Right cardiac atrium (tissue), 5 donors: ENCODE measurements around the gene JAG2. TPM values are rescaled to one million over a fixed set of nuclear protein-coding genes. Genes with fewer than 3 reads are reported as not detected.
A peak's percentile ranks its signal among the peaks of the same experiment; 100 is the strongest.

Source experiments
- ATAC-seq, 2 donors: fragments of 200-7000 bp; cut with Tn5 transposase; one replicate each; pipeline versions ENCODE4 v1.8.0 to v1.9.1; 2020; ENCODE audit warnings: moderate library complexity in 2 of 2, mild to moderate bottlenecking in 1 of 2
- DNase-seq, 3 donors: peaks; one replicate each; pipeline ENCODE4 v3.0.0-alpha.2; 2020
- H3K27ac ChIP-seq: one replicate; pipeline ENCODE4 v1.5.1; 2013; ENCODE audit warnings: mild to moderate bottlenecking, low read length, control low read depth, moderate library complexity
- H3K27me3 ChIP-seq: one replicate; pipeline ENCODE4 v1.6.1; 2013; ENCODE audit not compliant: control insufficient read depth, insufficient read depth
- H3K4me1 ChIP-seq: one replicate; pipeline ENCODE4 v1.6.1; 2013; ENCODE audit warnings: low read length; ENCODE audit not compliant: control insufficient read depth, insufficient read depth
- H3K4me3 ChIP-seq: one replicate; pipeline ENCODE4 v1.5.1; 2013; ENCODE audit warnings: low read length, control low read depth
- H3K9me3 ChIP-seq: one replicate; pipeline ENCODE4 v1.6.1; 2013; ENCODE audit warnings: low read length; ENCODE audit not compliant: control insufficient read depth
- WGBS: extraction: QIAGEN DNeasy Blood & Tissue Kit; methylation state at CpG from one replicate; pipeline ENCODE4 v1.1.7; 2013; 5-methylcytosine and 5-hydroxymethylcytosine counted together
- intact Hi-C, 4 donors: fragments of 100-400 bp; cut with DNase I; formaldehyde crosslinking; loops; one replicate each; pipeline versions ENCODE4 v1.11.0 to v1.14.0; 2022 to 2023
- polyA plus RNA-seq: library from polyadenylated mRNA; stranded (reverse); fragments of 200-250 nt; gene quantifications from one replicate; pipeline ENCODE4 v1.2.3, GENCODE V29; 2013
- total RNA-seq, 4 donors: library from RNA; stranded (reverse); fragmentation: NEBNext Ultra II Directional; extraction: Animal tissue kit (Norgen Biotek cat#: 25700); gene quantifications; one replicate each; pipeline ENCODE4 v1.2.1, GENCODE V29; 2021
- donor health status: healthy with polysubstance abuse.
- donor health status: DM: no; HTN: yes; CAD: no.
- donor health status: DM: no; HTN: no; CAD: no.
- donor health status: DM: no; HTN: yes; CAD: no; lungs with severe emphysema.
- donor health status: DM: yes; HTN: yes; CAD: no.

JAG2 gene
- total and polyA plus RNA-seq, 5 donors: 16.5 to 21.3 (median 17.7) TPM

DNA sequence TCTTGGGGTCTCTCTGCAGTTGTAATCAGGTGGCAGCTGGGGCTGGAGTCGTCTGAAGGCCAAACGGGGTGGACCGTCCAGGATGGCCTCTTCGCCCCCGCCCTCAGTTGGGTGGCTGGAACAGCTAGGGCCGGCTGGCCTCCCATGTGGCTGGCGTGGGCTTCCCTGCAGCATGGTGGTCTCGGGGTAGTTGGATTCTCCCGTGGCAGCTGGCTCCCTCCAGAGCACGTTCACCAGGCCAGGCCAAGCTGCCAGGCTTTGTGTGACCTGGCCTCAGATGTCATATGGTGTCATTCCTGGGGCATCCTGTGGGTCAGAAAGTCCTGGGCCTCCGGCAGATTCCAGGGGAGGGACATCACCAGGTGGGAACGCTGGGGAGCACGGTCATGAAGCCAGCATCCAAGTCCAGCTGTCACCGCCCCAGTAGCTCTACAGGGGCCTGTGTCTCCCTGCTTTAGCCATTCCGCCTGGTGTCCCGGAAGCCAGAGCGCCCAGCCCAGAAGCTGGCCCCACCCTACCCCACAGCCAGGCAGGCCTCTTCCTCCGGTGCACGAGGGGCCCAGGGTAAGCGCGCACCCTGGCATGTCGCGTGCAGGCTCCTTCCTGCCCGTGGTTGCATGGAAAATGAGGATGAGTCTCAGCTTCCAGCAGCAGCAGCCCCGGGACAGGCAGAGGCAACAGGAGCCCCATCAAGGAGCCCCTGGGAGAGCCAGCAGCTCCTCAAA, 13.9 kb upstream of the JAG2 start:
- Histone ChIP-seq H3K27ac (no peak overlapping the region), H3K4me3 (no peak overlapping the region), H3K4me1 (peaks cover 4% of the 10 kb centered on the region), H3K9me3 (no peaks in the 10 kb centered on the region), H3K27me3 (no peaks in the 10 kb centered on the region)
- DNase-seq (peak in 1 of 3 donors; percentile 65), ATAC-seq (no peak)
- WGBS: 65% methylated on average over 25 of the region's 25 CpGs
- intact Hi-C loops: no loop called here

- ATAC-seq: no peak
Measured at GRCh38 chr14:105181549-105182295, 13.1 kb upstream of the JAG2 start.

DNA sequence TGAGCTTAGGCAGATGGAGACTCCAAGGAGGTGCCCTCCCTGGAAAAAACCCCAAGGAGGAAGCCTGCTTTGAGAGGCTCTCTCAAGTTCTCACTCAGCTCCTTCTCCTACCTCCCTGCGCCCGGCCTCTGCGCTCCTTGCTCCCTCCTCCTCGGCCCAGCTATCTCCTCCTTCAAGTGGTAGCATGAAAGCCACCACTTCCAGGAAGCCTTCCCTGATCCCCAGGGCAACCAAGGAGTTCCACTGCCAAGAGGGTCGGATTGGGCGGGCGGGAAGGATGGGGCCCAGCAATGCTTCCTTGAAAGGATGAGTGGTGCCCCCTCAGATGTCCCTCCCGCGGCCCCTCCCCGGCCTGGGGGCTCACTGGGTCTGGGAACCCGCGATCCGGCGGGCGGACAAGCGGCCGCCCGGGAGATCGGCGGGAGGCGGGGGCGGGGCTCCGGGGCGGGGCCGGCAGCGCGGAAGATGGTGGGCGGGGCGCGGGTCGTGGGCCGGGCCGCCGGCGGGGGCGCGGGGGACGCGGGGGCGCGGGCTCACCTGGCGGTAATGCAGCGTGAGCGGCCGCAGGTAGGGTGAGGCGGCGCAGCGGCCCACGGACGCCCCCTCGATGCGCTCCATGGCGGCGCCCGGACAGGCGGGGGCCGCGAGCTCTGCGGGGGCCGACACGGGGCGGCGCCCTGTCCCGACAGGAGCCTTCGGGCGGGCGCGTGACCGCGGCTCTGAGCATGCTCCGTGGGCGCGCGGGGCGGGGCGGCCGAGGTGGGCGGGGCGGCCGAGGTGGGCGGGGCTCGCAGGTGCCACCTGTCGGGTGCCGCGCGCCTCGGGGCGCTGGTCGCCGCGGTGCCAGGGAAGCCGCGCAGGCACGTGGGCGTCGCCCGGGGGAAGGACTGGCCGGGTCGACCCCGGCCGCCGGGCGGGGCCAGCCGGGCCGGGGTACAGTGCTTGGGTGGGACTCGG, 12.3 kb upstream of the JAG2 start, which contains the start of gene NUDT14:
Gene NUDT14, minus strand, starts transcription at position 721 of the 957 bp plus-strand sequence. Its CDS starts 103 bp downstream, at position 618.
- Histone ChIP-seq H3K27me3 (no peaks in the 10 kb centered on the region), H3K4me1 (peaks cover 4% of the 10 kb centered on the region), H3K27ac (no peak within 1 kb of the TSS), H3K4me3 (peak within 1 kb of the TSS; percentile 65), H3K9me3 (no peaks in the 10 kb centered on the region)
- ATAC-seq (peak; percentile 48 to 73), DNase-seq (peak; percentile 67 to 88 (median 87))
- intact Hi-C loops: no loop called here
- WGBS: 1% methylated on average over 97 of the region's 106 CpGs

More at GRCh38 chr14:105181549-105182295, 13.1 kb upstream of the JAG2 start:
- peaks cover 4% of the 10 kb centered on the region for H3K4me1 ChIP-seq
- DNase-seq: peak in 1 of 3 donors; percentile 58
- peak overlapping the region; percentile 65 for H3K4me3 ChIP-seq
- H3K27ac ChIP-seq: no peak overlapping the region
- WGBS: 51% methylated on average over 21 of the region's 21 CpGs
- H3K9me3 ChIP-seq: no peaks in the 10 kb centered on the region
- intact Hi-C loops: no loop called here
- no peaks in the 10 kb centered on the region for H3K27me3 ChIP-seq

DNA sequence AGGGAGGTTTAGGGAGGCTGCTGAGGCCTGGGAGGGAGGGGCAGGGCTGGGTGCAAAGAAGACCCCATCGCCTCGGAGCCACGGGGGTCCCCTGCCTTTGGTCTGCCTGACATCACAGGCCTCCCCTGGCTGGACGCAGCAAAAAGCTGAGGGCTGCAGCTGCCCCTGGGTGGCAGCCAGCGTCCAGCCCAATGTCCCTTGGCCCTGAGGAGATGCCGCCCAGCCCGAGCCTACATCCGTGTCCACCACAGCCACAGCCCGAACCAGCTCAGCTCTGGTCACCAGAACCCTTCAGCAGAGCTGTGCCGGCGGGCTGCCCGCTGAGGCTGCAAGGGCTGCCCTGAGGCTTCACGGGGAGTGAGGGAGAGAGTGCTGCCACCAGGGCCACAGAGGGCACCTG, 10.6 kb upstream of the JAG2 start:
- Histone ChIP-seq H3K9me3 (no peaks in the 10 kb centered on the region), H3K4me1 (peaks cover 4% of the 10 kb centered on the region), H3K27ac (no peak overlapping the region), H3K4me3 (no peak overlapping the region), H3K27me3 (no peaks in the 10 kb centered on the region)
- intact Hi-C loops: no loop called here
- ATAC-seq (no peak), DNase-seq (no peak)
- 92% methylated on average over 13 of the region's 13 CpGs for WGBS

DNA sequence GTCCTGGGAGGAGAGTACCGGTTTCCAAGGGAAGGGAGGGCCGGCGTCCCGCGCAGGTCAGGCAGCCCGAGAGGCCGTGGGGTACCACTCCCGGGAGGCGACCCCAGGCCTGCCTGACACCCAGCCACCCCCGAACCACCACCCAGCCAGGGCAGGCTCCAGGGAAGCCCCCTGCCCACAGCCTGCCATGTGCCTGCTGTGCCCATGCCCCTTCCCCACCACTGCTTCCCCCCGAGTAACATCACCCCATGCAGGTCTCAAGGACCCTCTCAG, 10.2 kb upstream of the JAG2 start:
- Histone ChIP-seq H3K4me3 (no peak overlapping the region), H3K9me3 (no peaks in the 10 kb centered on the region), H3K27me3 (no peaks in the 10 kb centered on the region), H3K27ac (no peak overlapping the region), H3K4me1 (peaks cover 4% of the 10 kb centered on the region)
- intact Hi-C loops: no loop called here
- no peak for DNase-seq
- no peak for ATAC-seq
- 96% methylated on average over 11 of the region's 11 CpGs for WGBS

DNA sequence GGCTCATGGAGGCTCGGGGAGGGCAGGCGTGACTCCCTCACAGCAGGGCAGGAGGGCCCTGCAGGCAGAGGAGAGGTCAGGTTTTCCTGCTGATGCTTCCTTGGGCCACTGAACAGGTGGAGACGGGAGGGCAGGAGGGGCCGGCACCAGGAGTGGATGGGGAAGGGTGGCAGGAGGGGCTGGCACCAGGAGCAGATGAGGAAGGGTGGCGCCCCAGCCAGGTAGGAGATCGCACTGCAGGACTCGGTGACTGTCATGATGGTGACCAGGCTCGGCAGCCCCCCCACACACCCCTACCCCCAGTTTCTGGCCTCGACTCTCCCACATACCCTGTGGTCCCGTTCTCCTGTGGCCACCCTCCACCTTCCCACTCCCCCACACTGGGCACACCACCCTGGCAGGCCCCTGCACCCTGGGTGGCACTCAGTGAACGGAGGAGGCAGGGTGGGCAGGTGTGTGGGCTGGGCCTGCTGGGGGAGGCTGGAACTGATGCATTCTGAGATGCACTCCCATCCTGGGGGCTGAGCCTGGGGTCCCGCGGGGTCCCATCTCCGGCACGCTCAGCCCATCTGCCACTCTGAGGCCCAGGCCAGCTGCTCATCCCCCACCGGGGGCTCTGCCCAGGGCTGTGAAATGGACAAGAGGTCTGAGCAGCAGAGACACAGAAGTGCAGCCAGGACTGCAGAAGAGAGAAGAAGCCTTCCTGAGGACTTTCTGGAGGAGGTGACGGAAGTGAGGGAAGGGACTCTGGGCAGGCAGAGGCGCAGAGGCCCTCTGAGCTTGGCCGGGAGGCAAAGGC, 9.7 kb upstream of the JAG2 start:
- Histone ChIP-seq H3K4me1 (peaks cover 4% of the 10 kb centered on the region), H3K27ac (no peak overlapping the region), H3K9me3 (no peaks in the 10 kb centered on the region), H3K27me3 (no peaks in the 10 kb centered on the region), H3K4me3 (no peak overlapping the region)
- intact Hi-C loops: no loop called here
- no peak for DNase-seq
- WGBS: 90% methylated on average over 19 of the region's 19 CpGs
- no peak for ATAC-seq

GRCh38 chr14:105177082-105177481, 8.5 kb upstream of the JAG2 start:
- Histone ChIP-seq H3K4me3 (no peak overlapping the region), H3K27me3 (no peaks in the 10 kb centered on the region), H3K9me3 (no peaks in the 10 kb centered on the region), H3K4me1 (peaks cover 4% of the 10 kb centered on the region), H3K27ac (no peak overlapping the region)
- WGBS: 69% methylated on average over 11 of the region's 11 CpGs
- DNase-seq: no peak
- intact Hi-C loops: no loop called here
- no peak for ATAC-seq

GRCh38 chr14:105176513-105176912, 7.9 kb upstream of the JAG2 start:
- no peaks in the 10 kb centered on the region for H3K9me3 ChIP-seq
- ATAC-seq: no peak

DNA sequence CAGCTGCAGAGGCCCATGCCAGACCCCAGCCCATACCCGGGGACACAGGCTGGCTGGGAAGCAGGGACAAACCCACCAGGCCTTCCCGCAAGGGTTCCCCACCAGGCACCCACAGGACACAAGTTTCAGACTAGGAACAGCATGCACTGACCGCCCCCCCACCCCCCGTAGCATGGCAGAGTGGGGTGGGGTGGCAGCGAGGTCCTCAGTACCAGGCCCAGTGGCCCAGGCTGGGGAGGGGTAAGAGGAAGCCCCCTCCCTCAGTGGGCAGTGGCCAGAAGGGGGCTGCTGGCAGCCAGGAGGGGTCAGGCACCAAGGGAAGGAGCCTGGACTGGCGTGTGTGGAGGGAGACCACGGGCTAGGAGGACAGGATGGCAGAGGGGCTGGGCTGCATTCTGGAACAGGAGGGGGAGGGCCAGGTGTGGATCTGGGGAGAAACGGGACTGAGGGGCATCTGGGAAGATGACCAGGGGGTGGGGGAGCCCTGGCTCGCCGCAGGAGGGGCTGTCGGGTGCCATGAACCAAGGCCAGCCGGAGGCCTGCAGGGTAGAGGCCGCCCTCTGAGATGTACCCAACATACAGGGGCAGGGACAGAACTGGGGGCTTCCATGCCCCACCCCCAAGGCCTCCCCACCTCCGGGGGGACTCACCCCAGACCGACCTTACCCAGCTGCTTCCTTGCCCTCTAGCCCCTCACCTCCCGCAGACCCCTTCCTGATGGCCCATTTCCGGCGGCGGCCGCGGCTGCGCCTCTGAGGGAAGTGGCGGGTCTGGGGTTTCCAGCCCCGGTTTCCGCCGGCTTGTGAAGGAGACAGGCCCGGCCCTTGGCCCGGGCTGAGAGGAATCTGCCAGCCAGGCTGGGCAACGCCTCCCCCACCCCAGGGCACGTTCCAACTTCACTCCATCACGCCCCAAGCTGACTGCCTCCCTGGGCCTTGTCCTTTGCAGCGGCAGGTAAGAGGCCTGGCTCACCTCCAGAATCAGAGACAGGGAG, 5.6 kb upstream of the JAG2 start:
- ATAC-seq: no peak
- H3K27me3 ChIP-seq: no peaks in the 10 kb centered on the region
- H3K4me3 ChIP-seq: no peak overlapping the region
- DNase-seq: no peak
- H3K9me3 ChIP-seq: no peaks in the 10 kb centered on the region
- no peak overlapping the region for H3K27ac ChIP-seq
- intact Hi-C loops: no loop called here
- 63% methylated on average over 32 of the region's 32 CpGs for WGBS
- peaks cover 3% of the 10 kb centered on the region for H3K4me1 ChIP-seq

More at GRCh38 chr14:105176513-105176912, 7.9 kb upstream of the JAG2 start:
- Histone ChIP-seq H3K4me1 (peaks cover 4% of the 10 kb centered on the region), H3K27me3 (no peaks in the 10 kb centered on the region), H3K27ac (no peak overlapping the region), H3K4me3 (no peak overlapping the region)
- 82% methylated on average over 15 of the region's 15 CpGs for WGBS
- no peak for DNase-seq
- intact Hi-C loops: no loop called here
